H9 (cell line): Measurements from ENCODE around the gene MYH14. TPM values are rescaled to one million over a fixed set of nuclear protein-coding genes. Genes with fewer than 3 reads are reported as not detected.
A peak's percentile ranks its signal among the peaks of the same experiment; 100 is the strongest.
"Not testable (repeated sequence)": the region's sequence is repeated elsewhere in the genome, so short reads cannot be mapped to it uniquely, and the experiment has no call there.

Experiments used
- DNase-seq: peaks from one replicate; pipeline ENCODE4 v3.0.0-alpha.2; 2017
- H2AFZ ChIP-seq: one replicate; pipeline ENCODE4 v1.6.1; 2013; ENCODE audit warnings: mild to moderate bottlenecking, low read length, control low read depth, moderate library complexity
- H2AK5ac ChIP-seq: 2 replicates; pipeline ENCODE4 v1.6.1; 2013; ENCODE audit warnings: low read length, control low read depth, mixed read lengths; ENCODE audit not compliant: insufficient read length
- H2BK120ac ChIP-seq: one replicate; pipeline ENCODE4 v1.6.1; 2013; ENCODE audit warnings: low read depth, mild to moderate bottlenecking, low read length, control low read depth, inconsistent platforms; ENCODE audit not compliant: poor library complexity, severe bottlenecking
- H2BK12ac ChIP-seq: 2 replicates; pipeline ENCODE4 v1.6.1; 2013; ENCODE audit warnings: low read length, control low read depth, mixed read lengths, low read depth; ENCODE audit not compliant: insufficient read length
- H2BK15ac ChIP-seq: 2 replicates; pipeline ENCODE4 v1.6.1; 2013; ENCODE audit warnings: low read depth, low read length, control low read depth
- H2BK20ac ChIP-seq: one replicate; pipeline ENCODE4 v1.6.1; 2013; ENCODE audit warnings: low read depth, mild to moderate bottlenecking, low read length, control low read depth, inconsistent platforms; ENCODE audit not compliant: poor library complexity, severe bottlenecking
- H2BK5ac ChIP-seq: 2 replicates; pipeline ENCODE4 v1.6.1; 2013; ENCODE audit warnings: low read length, control low read depth, mixed read lengths; ENCODE audit not compliant: insufficient read length
- H3K14ac ChIP-seq: 2 replicates; pipeline ENCODE4 v1.6.1; 2013; ENCODE audit warnings: low read length, control low read depth; ENCODE audit not compliant: insufficient read depth
- H3K18ac ChIP-seq: 2 replicates; pipeline ENCODE4 v1.6.1; 2013; ENCODE audit warnings: low read depth, mild to moderate bottlenecking, mixed read lengths, low read length, control low read depth; ENCODE audit not compliant: insufficient read length
- H3K23ac ChIP-seq: 2 replicates; pipeline ENCODE4 v1.6.1; 2013; ENCODE audit warnings: low read length, control low read depth, mixed read lengths, low read depth; ENCODE audit not compliant: insufficient read length
- H3K23me2 ChIP-seq: 2 replicates; pipeline ENCODE4 v1.6.1; 2013; ENCODE audit warnings: low read depth, mild to moderate bottlenecking, mixed read lengths, low read length, control low read depth; ENCODE audit not compliant: insufficient read length, poor library complexity, severe bottlenecking
- H3K27ac ChIP-seq: 2 replicates; pipeline ENCODE4 v1.5.1; 2013; ENCODE audit warnings: low read length, control low read depth, mixed read lengths, low read depth; ENCODE audit not compliant: insufficient read length
- H3K27me3 ChIP-seq: 2 replicates; pipeline ENCODE4 v1.6.1; 2013; ENCODE audit warnings: low read length, control low read depth, inconsistent platforms; ENCODE audit not compliant: insufficient read depth
- H3K4ac ChIP-seq: 2 replicates; pipeline ENCODE4 v1.6.1; 2013; ENCODE audit warnings: low read depth, mild to moderate bottlenecking, control low read depth, inconsistent platforms, low read length, moderate library complexity
- H3K4me1 ChIP-seq: 2 replicates; pipeline ENCODE4 v1.6.1; 2013; ENCODE audit warnings: low read length, control low read depth, inconsistent platforms; ENCODE audit not compliant: insufficient read depth
- H3K4me2 ChIP-seq: 2 replicates; pipeline ENCODE4 v1.6.1; 2013; ENCODE audit warnings: low read length, control low read depth, mixed read lengths; ENCODE audit not compliant: insufficient read length, insufficient read depth
- H3K56ac ChIP-seq: 2 replicates; pipeline ENCODE4 v1.6.1; 2013; ENCODE audit warnings: low read depth, mild to moderate bottlenecking, mixed read lengths, low read length, control low read depth; ENCODE audit not compliant: insufficient read length
- H3K79me1 ChIP-seq: 2 replicates; pipeline ENCODE4 v1.6.1; 2013; ENCODE audit warnings: low read depth, mild to moderate bottlenecking, moderate library complexity, low read length, control low read depth, inconsistent platforms; ENCODE audit not compliant: insufficient read depth, poor library complexity, severe bottlenecking
- H3K79me2 ChIP-seq: 2 replicates; pipeline ENCODE4 v1.6.1; 2013; ENCODE audit warnings: low read length, control low read depth, inconsistent platforms; ENCODE audit not compliant: insufficient read depth
- H3K9ac ChIP-seq: 2 replicates; pipeline ENCODE4 v1.6.1; 2013; ENCODE audit warnings: low read length, control low read depth, mixed read lengths; ENCODE audit not compliant: insufficient read length; ENCODE audit errors: extremely low read depth
- H3K9me3 ChIP-seq: one replicate; pipeline ENCODE4 v1.6.1; 2013; ENCODE audit warnings: low read depth, low read length, inconsistent platforms; ENCODE audit not compliant: control insufficient read depth
- H3T11ph ChIP-seq: one replicate; pipeline ENCODE4 v1.6.1; 2013; ENCODE audit warnings: mild to moderate bottlenecking, low read length, control low read depth, inconsistent platforms
- H4K20me1 ChIP-seq: one replicate; pipeline ENCODE4 v1.6.1; 2013; ENCODE audit not compliant: control insufficient read depth, insufficient read length, insufficient read depth
- H4K5ac ChIP-seq: 2 replicates; pipeline ENCODE4 v1.6.1; 2013; ENCODE audit warnings: low read depth, mild to moderate bottlenecking, mixed read lengths, low read length, control low read depth; ENCODE audit not compliant: insufficient read length
- H4K8ac ChIP-seq: replicated peaks from 2 replicates; pipeline ENCODE4 v1.6.1; 2013; ENCODE audit warnings: low read length, control low read depth, mixed read lengths, low read depth; ENCODE audit not compliant: insufficient read length
- H4K91ac ChIP-seq: 2 replicates; pipeline ENCODE4 v1.6.1; 2013; ENCODE audit warnings: low read depth, mild to moderate bottlenecking, moderate library complexity, mixed read lengths, low read length, control low read depth; ENCODE audit not compliant: insufficient read length
- H3K27ac Mint-ChIP-seq, 3 experiments: 2 replicates in 2 of 3; 3 replicates in 1 of 3; pipeline ENCODE4 v1.8.0; 2020 to 2021; ENCODE audit warnings: mixed read lengths in 3 of 3, mild to moderate bottlenecking in 1 of 3, moderate library complexity in 1 of 3
- H3K27me3 Mint-ChIP-seq: 2 replicates; pipeline ENCODE4 v1.8.0; 2021; ENCODE audit warnings: low read depth, mild to moderate bottlenecking, moderate library complexity, mixed read lengths
- H3K36me3 Mint-ChIP-seq, 3 experiments: 2 replicates in 2 of 3; 3 replicates in 1 of 3; pipeline ENCODE4 v1.8.0; 2020 to 2021; ENCODE audit warnings: low read depth in 3 of 3, mixed read lengths in 3 of 3; ENCODE audit not compliant: insufficient read depth in 1 of 3
- H3K4me1 Mint-ChIP-seq, 2 experiments: 2 replicates each; pipeline ENCODE4 v1.8.0; 2020; ENCODE audit warnings: mixed read lengths in 2 of 2
- H3K4me3 Mint-ChIP-seq, 2 experiments: 2 replicates in 1 of 2; 3 replicates in 1 of 2; pipeline ENCODE4 v1.8.0; 2020 to 2021; ENCODE audit warnings: mild to moderate bottlenecking in 2 of 2, mixed read lengths in 2 of 2, moderate library complexity in 1 of 2
- H3K9me3 Mint-ChIP-seq, 2 experiments: 2 replicates in 1 of 2; 3 replicates in 1 of 2; pipeline ENCODE4 v1.8.0; 2020; ENCODE audit warnings: mild to moderate bottlenecking in 2 of 2, mixed read lengths in 2 of 2, moderate library complexity in 1 of 2
- WGBS: extraction: QIAGEN DNeasy Blood & Tissue Kit; methylation state at CpG from one replicate; pipeline ENCODE4 v1.1.7; 2013; ENCODE audit warnings: missing lambda C conversion rate, low lambda C conversion rate, mixed read lengths; ENCODE audit not compliant: insufficient read length; ENCODE audit errors: extremely low coverage; 5-methylcytosine and 5-hydroxymethylcytosine counted together
- total RNA-seq: library from RNA; stranded (reverse); gene quantifications from 2 replicates; pipeline ENCODE4 v1.2.1, GENCODE V29; 2021
- TF ChIP-seq, protein P1 (sequence below): fragments of 200-600 bp; sonication (generic); conservative IDR thresholded peaks from 3 replicates; pipeline ENCODE4 v1.8.0; 2021; ENCODE audit warnings: antibody characterized with exemption, mild to moderate bottlenecking

The MYH14 gene
- total RNA-seq, 1 experiment from 2014 or later = 27.7 TPM

DNA sequence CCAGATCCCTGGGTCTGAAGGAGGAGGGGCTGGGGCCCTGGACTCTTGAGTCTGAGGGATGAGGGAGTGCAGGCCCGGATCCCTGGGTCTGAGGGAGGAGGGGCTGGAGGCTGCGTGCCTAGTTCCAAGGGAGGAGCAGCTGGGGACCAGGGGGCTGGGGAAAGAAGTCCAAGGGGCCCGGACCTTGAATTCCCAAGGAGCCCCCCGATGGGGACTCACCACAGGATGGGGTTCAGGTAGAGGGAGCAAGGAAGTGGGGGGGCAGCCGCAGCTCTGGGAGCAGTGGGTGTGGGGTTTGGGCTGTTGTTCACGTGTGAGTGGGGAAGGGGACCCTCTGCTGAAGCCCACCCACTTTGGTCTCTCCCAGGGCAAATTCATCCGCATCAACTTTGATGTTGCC, 23.1 kb downstream of the MYH14 start:
- Histone ChIP-seq H4K8ac (no peak overlapping the region), H3K79me1 (no peaks in the 10 kb centered on the region), H3K4ac (no peak overlapping the region), H2BK15ac (no peak overlapping the region), H3K4me2 (no peak overlapping the region), H3K27me3 (no peaks in the 10 kb centered on the region), H3K23me2 (no peaks in the 10 kb centered on the region), H3K79me2 (no peaks in the 10 kb centered on the region), H3K9me3 (no peaks in the 10 kb centered on the region), H2BK120ac (no peak overlapping the region), H4K20me1 (no peaks in the 10 kb centered on the region), H2BK20ac (no peak overlapping the region), H3K9ac (no peak overlapping the region), H3T11ph (no peak overlapping the region), H3K18ac (no peak overlapping the region), H3K14ac (no peak overlapping the region), H4K91ac (no peak overlapping the region), H2AK5ac (no peak overlapping the region), H3K56ac (no peak overlapping the region), H3K23ac (no peak overlapping the region), H3K27ac (no peak overlapping the region), H2BK5ac (no peak overlapping the region), H2BK12ac (no peak overlapping the region), H4K5ac (no peak overlapping the region), H3K4me1 (no peaks in the 10 kb centered on the region), H2AFZ (no peak overlapping the region)
- TF ChIP-seq, protein P1, sequence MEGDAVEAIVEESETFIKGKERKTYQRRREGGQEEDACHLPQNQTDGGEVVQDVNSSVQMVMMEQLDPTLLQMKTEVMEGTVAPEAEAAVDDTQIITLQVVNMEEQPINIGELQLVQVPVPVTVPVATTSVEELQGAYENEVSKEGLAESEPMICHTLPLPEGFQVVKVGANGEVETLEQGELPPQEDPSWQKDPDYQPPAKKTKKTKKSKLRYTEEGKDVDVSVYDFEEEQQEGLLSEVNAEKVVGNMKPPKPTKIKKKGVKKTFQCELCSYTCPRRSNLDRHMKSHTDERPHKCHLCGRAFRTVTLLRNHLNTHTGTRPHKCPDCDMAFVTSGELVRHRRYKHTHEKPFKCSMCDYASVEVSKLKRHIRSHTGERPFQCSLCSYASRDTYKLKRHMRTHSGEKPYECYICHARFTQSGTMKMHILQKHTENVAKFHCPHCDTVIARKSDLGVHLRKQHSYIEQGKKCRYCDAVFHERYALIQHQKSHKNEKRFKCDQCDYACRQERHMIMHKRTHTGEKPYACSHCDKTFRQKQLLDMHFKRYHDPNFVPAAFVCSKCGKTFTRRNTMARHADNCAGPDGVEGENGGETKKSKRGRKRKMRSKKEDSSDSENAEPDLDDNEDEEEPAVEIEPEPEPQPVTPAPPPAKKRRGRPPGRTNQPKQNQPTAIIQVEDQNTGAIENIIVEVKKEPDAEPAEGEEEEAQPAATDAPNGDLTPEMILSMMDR = no peak
- H3K27me3 Mint-ChIP-seq = peaks cover 2% of the 10 kb centered on the region; the same call in 1 of the 2 replicates
- no peaks in the 10 kb centered on the region; a peak in 1 of 5 replicates for H3K9me3 Mint-ChIP-seq
- H3K27ac Mint-ChIP-seq = no peak overlapping the region
- peaks cover 19 to 28% (median 22%) of the 10 kb centered on the region in 3 experiments; a peak in 6 of 7 replicates for H3K36me3 Mint-ChIP-seq
- peaks cover 2 to 16% of the 10 kb centered on the region in 2 experiments for H3K4me1 Mint-ChIP-seq
- WGBS = no CpG with 5 or more reads among the region's 7 CpGs
- H3K4me3 Mint-ChIP-seq = no peak overlapping the region
- no peak for DNase-seq

DNA sequence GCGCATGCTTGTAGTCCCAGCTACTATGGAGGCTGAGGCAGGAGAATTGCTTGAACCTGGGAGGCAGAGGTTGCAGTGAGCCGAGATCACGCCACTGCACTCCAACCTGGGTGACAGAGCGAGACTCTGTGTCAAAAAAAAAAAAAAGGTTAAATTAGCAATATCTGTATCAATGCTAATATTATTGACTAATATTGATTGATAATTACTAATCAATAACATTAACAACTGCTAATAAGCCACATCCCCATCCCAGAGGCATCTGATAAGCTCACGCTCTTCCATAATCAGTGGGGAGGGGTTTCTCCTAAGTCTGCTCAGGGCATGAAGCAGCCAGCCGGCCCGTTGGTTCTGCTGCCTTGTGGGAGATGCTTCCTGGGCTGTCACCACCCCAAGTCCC, 24.7 kb downstream of the MYH14 start:
- H3K18ac ChIP-seq, H4K5ac ChIP-seq, H4K20me1 ChIP-seq, H3K27me3 ChIP-seq, H2BK20ac ChIP-seq, H4K8ac ChIP-seq, H3K4me1 ChIP-seq, H3K9me3 ChIP-seq, H2BK5ac ChIP-seq, H3K14ac ChIP-seq, H3K79me2 ChIP-seq, H2BK12ac ChIP-seq, H3K23ac ChIP-seq, H2BK15ac ChIP-seq, H3K27me3 Mint-ChIP-seq, H3T11ph ChIP-seq, H3K79me1 ChIP-seq, H3K9ac ChIP-seq, H3K23me2 ChIP-seq, H3K56ac ChIP-seq, H2AFZ ChIP-seq, DNase-seq, H3K4me3 Mint-ChIP-seq, H4K91ac ChIP-seq, H2AK5ac ChIP-seq, H3K4ac ChIP-seq, H2BK120ac ChIP-seq, H3K4me2 ChIP-seq, H3K27ac ChIP-seq, H3K9me3 Mint-ChIP-seq: not testable (repeated sequence)
- H3K36me3 Mint-ChIP-seq = peaks cover 19 to 31% (median 29%) of the 10 kb centered on the region in 3 experiments; a peak in 6 of 7 replicates
- H3K27ac Mint-ChIP-seq = peak overlapping the region in 1 of 3 experiments; percentile 37; a peak in 1 of 7 replicates
- peaks cover 2 to 16% of the 10 kb centered on the region in 2 experiments for H3K4me1 Mint-ChIP-seq
- no CpG with 5 or more reads among the region's 7 CpGs for WGBS
